GM23338 (cell line): Measurements from ENCODE around the gene FGFR3. TPM values are rescaled to one million over a fixed set of nuclear protein-coding genes. Genes with fewer than 3 reads are reported as not detected.

Experiments
- ATAC-seq: fragments of 200-7000 bp; cut with Tn5 transposase; 3 replicates; pipeline ENCODE4 v1.9.1; 2020
- DNase-seq: peaks from one replicate; pipeline ENCODE4 v3.0.0-alpha.2; 2015; ENCODE audit warnings: low spot score
- H2AFZ ChIP-seq: fragments of 200-600 bp; sonication (generic); 2 replicates; pipeline ENCODE4 v1.8.0; 2016; ENCODE audit warnings: antibody characterized with exemption, mild to moderate bottlenecking, moderate library complexity
- H3F3A ChIP-seq: fragments of 200-600 bp; sonication (generic); replicated peaks from 2 replicates; pipeline ENCODE4 v1.8.0; 2017; ENCODE audit warnings: antibody characterized with exemption, mixed run types, low read depth
- H3K27ac ChIP-seq: fragments of 200-600 bp; sonication (generic); 2 replicates; pipeline ENCODE4 v1.6.1; 2016; ENCODE audit warnings: low read depth
- H3K27me3 ChIP-seq: fragments of 200-600 bp; sonication (generic); 2 replicates; pipeline ENCODE4 v1.8.0; 2016; ENCODE audit warnings: mild to moderate bottlenecking, mixed run types, moderate library complexity; ENCODE audit not compliant: insufficient read depth
- H3K36me3 ChIP-seq: fragments of 200-600 bp; sonication (generic); 2 replicates; pipeline ENCODE4 v1.8.0; 2016; ENCODE audit warnings: mild to moderate bottlenecking; ENCODE audit not compliant: insufficient read depth
- H3K4me1 ChIP-seq: fragments of 200-600 bp; sonication (generic); 2 replicates; pipeline ENCODE4 v1.8.0; 2016; ENCODE audit warnings: mild to moderate bottlenecking, moderate library complexity; ENCODE audit not compliant: insufficient read depth
- H3K4me2 ChIP-seq: fragments of 200-600 bp; sonication (generic); 2 replicates; pipeline ENCODE4 v1.7.1; 2017; ENCODE audit warnings: mixed run types
- H3K4me3 ChIP-seq: fragments of 200-600 bp; sonication (generic); 2 replicates; pipeline ENCODE4 v1.6.1; 2016; ENCODE audit warnings: mixed run types
- H3K79me2 ChIP-seq: fragments of 200-600 bp; sonication (generic); replicated peaks from 2 replicates; pipeline ENCODE4 v1.8.0; 2017; ENCODE audit warnings: mild to moderate bottlenecking; ENCODE audit not compliant: insufficient read depth
- H3K9me2 ChIP-seq: fragments of 200-600 bp; sonication (generic); 2 replicates; pipeline ENCODE4 v1.8.0; 2017; ENCODE audit not compliant: insufficient read depth
- H4K20me1 ChIP-seq: fragments of 200-600 bp; sonication (generic); replicated peaks from 2 replicates; pipeline ENCODE4 v1.8.0; 2017; ENCODE audit warnings: mild to moderate bottlenecking; ENCODE audit not compliant: insufficient read depth
- H3K27ac Mint-ChIP-seq: 2 replicates; pipeline ENCODE4 v1.8.0; 2020; ENCODE audit warnings: inconsistent platforms, mild to moderate bottlenecking, moderate library complexity, mixed read lengths
- H3K27me3 Mint-ChIP-seq: 3 replicates; pipeline ENCODE4 v1.8.0; 2022; ENCODE audit warnings: low read depth, mild to moderate bottlenecking, moderate library complexity, mixed read lengths, inconsistent platforms; ENCODE audit not compliant: insufficient read depth, poor library complexity
- H3K36me3 Mint-ChIP-seq: 3 replicates; pipeline ENCODE4 v1.8.0; 2021; ENCODE audit warnings: low read depth, mild to moderate bottlenecking, inconsistent platforms, moderate library complexity, mixed read lengths
- H3K4me1 Mint-ChIP-seq: 3 replicates; pipeline ENCODE4 v1.8.0; 2020; ENCODE audit warnings: mild to moderate bottlenecking, inconsistent platforms, mixed read lengths
- H3K4me3 Mint-ChIP-seq: 3 replicates; pipeline ENCODE4 v1.8.0; 2021; ENCODE audit warnings: moderate library complexity, mild to moderate bottlenecking, inconsistent platforms, mixed read lengths
- H3K9me3 Mint-ChIP-seq: 3 replicates; pipeline ENCODE4 v1.8.0; 2020; ENCODE audit warnings: moderate library complexity, mild to moderate bottlenecking, inconsistent platforms, mixed read lengths
- EZH2 ChIP-seq: fragments of 200-600 bp; sonication (generic); IDR thresholded peaks from one replicate; pipeline ENCODE4 v1.8.0; 2017; ENCODE audit warnings: antibody characterized with exemption, mild to moderate bottlenecking, low read depth; ENCODE audit not compliant: unreplicated experiment
- EZH2phosphoT487 ChIP-seq: fragments of 200-600 bp; sonication (generic); IDR thresholded peaks from one replicate; pipeline ENCODE4 v1.8.1; 2018; ENCODE audit warnings: antibody characterized with exemption; ENCODE audit not compliant: unreplicated experiment
- JUNB ChIP-seq: IDR thresholded peaks from one replicate; pipeline ENCODE4 v1.6.1; 2016; ENCODE audit warnings: antibody characterized with exemption; ENCODE audit not compliant: unreplicated experiment
- NANOG ChIP-seq: IDR thresholded peaks from 2 replicates; pipeline ENCODE4 v1.6.1; 2016; ENCODE audit warnings: antibody characterized with exemption, borderline replicate concordance
- POLR2AphosphoS5 ChIP-seq: IDR thresholded peaks from 2 replicates; pipeline ENCODE4 v1.6.1; 2016; ENCODE audit warnings: antibody characterized with exemption, low read depth
- REST ChIP-seq: IDR thresholded peaks from one replicate; pipeline ENCODE4 v1.6.1; 2018; ENCODE audit warnings: antibody characterized with exemption; ENCODE audit not compliant: unreplicated experiment
- ZNF114 ChIP-seq: fragments of 250-450 bp; sonication (Bioruptor Pico); IDR thresholded peaks from 2 replicates; pipeline ENCODE4 v1.5.0; 2020; ENCODE audit warnings: mild to moderate bottlenecking, moderate library complexity
- ZNF331 ChIP-seq: fragments of 250-450 bp; sonication (Bioruptor Pico); IDR thresholded peaks from 2 replicates; pipeline ENCODE4 v1.5.0; 2020; ENCODE audit warnings: low read depth, mild to moderate bottlenecking, moderate library complexity
- polyA plus RNA-seq: library from polyadenylated mRNA; unstranded; fragments of >200 nt; fragmentation: Nextera tagmentation; extraction: Ambion mirVana; gene quantifications from 2 replicates; pipeline ENCODE4 v1.2.1, GENCODE V29; 2016
- total RNA-seq: library from RNA; depleted of rRNA; stranded (reverse); fragments of >200 nt; shearing (Covaris generic); gene quantifications from 2 replicates; pipeline ENCODE4 v1.2.3, GENCODE V29; 2014
- TF ChIP-seq, protein P1 (sequence below): IDR thresholded peaks from 2 replicates; pipeline ENCODE4 v1.6.1; 2016; ENCODE audit warnings: antibody characterized with exemption

The FGFR3 gene
- total and polyA plus RNA-seq, 2 experiments from 2014 or later = 3.6 to 17.4 TPM

DNA sequence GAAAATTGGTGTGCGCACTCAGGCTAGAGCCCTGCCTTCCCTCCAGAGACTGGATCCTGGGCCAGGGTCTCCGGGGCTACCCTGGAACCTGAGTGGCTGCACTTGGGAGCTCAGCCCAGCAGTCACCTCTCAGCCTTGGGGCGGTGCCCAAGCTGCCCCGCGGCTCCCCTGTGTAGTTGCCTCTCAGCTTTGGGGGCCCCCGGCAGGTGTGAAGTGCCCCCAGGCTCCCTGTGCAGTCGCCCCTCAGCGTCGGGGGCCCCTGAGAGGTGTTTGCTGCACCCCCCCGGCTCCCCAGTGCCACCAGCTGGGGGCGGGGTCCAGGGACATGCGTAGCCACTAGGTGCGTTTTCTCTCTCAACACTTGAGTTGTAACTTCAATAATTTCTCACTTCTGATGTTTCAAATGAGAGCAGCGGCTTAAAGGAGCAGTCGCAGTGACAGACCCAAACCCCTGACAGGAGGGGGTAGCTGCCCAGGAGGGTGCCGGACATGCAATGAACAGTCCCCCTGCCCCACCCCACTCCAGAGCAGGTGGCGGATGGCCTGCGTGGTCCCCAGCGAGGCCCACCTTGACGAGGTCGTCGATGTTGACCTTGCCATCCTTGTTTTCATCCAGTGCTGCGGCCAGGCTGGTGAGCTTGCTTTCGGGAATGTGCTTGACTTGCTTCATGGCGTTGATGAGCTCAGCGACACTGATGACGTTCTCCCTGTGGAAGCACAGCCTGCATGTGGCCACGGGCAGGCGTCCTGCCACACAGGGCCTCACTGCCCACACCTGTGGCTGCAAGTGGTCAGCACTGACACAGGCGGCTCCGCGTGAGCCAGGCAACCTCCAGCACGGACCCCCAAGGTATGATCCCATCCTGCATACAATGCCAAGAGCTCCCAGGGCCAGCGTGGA lies 22.3 kb downstream of the FGFR3 start (continued):
- TF ChIP-seq REST (no peak), ZNF114 (CRISPR knock-in tag) (no peak), ZNF331 (CRISPR knock-in tag) (no peak)
- TF ChIP-seq, protein P1, sequence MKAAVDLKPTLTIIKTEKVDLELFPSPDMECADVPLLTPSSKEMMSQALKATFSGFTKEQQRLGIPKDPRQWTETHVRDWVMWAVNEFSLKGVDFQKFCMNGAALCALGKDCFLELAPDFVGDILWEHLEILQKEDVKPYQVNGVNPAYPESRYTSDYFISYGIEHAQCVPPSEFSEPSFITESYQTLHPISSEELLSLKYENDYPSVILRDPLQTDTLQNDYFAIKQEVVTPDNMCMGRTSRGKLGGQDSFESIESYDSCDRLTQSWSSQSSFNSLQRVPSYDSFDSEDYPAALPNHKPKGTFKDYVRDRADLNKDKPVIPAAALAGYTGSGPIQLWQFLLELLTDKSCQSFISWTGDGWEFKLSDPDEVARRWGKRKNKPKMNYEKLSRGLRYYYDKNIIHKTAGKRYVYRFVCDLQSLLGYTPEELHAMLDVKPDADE = no peak

- H3K36me3 Mint-ChIP-seq = peaks cover 44% of the 10 kb centered on the region
- Histone ChIP-seq H3K79me2 (no peaks in the 10 kb centered on the region), H2AFZ (no peak overlapping the region), H3K27me3 (no peaks in the 10 kb centered on the region), H3K36me3 (peaks cover 21% of the 10 kb centered on the region), H3K4me2 (no peak overlapping the region), H3K4me3 (no peak overlapping the region), H3F3A (0 out of 2 replicates have a peak, but pooled peaks cover 3% of the 10 kb centered on the region), H4K20me1 (peaks cover 10% of the 10 kb centered on the region; the same call in 1 of the 2 replicates), H3K4me1 (no peaks in the 10 kb centered on the region), H3K9me2 (no peaks in the 10 kb centered on the region), H3K27ac (no peak overlapping the region)
- peaks cover 2% of the 10 kb centered on the region; the same call in 2 of the 3 replicates for H3K4me1 Mint-ChIP-seq
- H3K9me3 Mint-ChIP-seq = no peaks in the 10 kb centered on the region
- H3K4me3 Mint-ChIP-seq = no peak overlapping the region
- H3K27me3 Mint-ChIP-seq = peaks cover 5% of the 10 kb centered on the region
- H3K27ac Mint-ChIP-seq = no peak overlapping the region
- ATAC-seq = no peak
- DNase-seq = no peak
- TF ChIP-seq NANOG (no peak), EZH2 (no peak), JUNB (no peak), POLR2AphosphoS5 (no peak), EZH2phosphoT487 (no peak)
Measured at GRCh38 chr4:1815997-1816860, 23.1 kb downstream of the FGFR3 start.
